SK-N-MC (cell line): Measurements from ENCODE around the gene DPYD.

ENCODE experiments used
- EZH2 ChIP-seq: fragments of 200-600 bp; sonication (generic); IDR thresholded peaks from one replicate; pipeline ENCODE4 v1.6.1; 2017; ENCODE audit warnings: antibody characterized with exemption
- POLR2AphosphoS5 ChIP-seq: IDR thresholded peaks from 2 replicates; pipeline ENCODE4 v1.6.1; 2012; ENCODE audit warnings: mild to moderate bottlenecking, low read depth, low read length, borderline replicate concordance

DNA sequence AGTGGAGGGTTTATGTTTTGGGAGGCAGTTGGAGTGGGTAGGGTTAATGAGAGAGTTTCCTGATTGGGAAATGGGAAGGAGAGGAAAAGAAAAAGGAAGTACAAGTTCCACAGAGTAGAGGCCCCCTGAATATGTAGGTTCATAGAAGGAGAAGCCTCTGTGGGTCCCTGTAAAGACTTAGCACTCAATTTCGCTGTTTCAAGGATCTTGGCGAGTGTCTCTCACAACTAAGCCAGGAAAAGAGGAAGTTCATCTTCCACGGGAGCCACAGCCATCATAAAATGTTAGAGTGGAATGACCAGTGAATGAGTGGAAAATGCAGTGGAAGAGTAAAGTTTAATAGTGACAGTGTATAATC lies 17.4 kb upstream of the DPYD start:
- no peak for TF ChIP-seq EZH2
- TF ChIP-seq POLR2AphosphoS5: no peak
